Measurements from ENCODE around the gene EEF1A2. TPM values are rescaled to one million over a fixed set of nuclear protein-coding genes. Genes with fewer than 3 reads are reported as not detected.
A peak's percentile ranks its signal among the peaks of the same experiment; 100 is the strongest.

EEF1A2 gene
- total RNA-seq, 2 experiments from 2014 or later, result 0.26 TPM; not detected in 1

DNA sequence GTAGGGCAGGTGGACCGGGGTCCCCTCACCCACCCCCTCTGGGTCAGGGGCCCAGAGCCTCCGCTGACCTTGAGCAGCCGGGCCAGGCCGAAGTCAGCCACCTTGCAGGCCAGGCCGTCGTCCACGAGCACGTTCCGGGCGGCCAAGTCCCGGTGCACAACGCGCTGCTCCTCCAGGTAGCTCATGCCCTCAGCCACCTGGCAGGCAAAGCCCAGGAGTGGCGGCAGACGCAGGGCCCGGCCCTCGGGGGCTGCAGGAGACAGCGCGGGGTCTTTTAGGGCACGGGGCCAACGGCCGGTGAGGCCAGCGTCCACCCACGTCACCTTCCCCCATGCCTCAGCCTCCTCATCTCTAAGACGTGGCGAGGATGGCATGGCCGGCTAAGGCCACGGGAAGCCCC, 42.5 kb upstream of the EEF1A2 start:
- ATAC-seq (ENCODE audit: low read depth) (no peak), DNase-seq (no peak)

GRCh38 chr20:63540417-63541186, 41.7 kb upstream of the EEF1A2 start:
- POLR2A ChIA-PET, result no interaction called here
- no peak overlapping the region for H3K27ac Mint-ChIP-seq

More for the DNA sequence above, 42.5 kb upstream of the EEF1A2 start:
- Mint-ChIP-seq H3K4me1 (no peaks in the 10 kb centered on the region), H3K9me3 (no peaks in the 10 kb centered on the region), H3K4me3 (no peak overlapping the region), H3K27ac (no peak overlapping the region), H3K36me3 (no peaks in the 10 kb centered on the region), H3K27me3 (no peaks in the 10 kb centered on the region)
- POLR2A ChIA-PET, result interaction anchor here (1.4 kb wide), 1 partner anchor 11 kb away, joined by 6 read pairs; no protein-coding TSS in a partner anchor

DNA sequence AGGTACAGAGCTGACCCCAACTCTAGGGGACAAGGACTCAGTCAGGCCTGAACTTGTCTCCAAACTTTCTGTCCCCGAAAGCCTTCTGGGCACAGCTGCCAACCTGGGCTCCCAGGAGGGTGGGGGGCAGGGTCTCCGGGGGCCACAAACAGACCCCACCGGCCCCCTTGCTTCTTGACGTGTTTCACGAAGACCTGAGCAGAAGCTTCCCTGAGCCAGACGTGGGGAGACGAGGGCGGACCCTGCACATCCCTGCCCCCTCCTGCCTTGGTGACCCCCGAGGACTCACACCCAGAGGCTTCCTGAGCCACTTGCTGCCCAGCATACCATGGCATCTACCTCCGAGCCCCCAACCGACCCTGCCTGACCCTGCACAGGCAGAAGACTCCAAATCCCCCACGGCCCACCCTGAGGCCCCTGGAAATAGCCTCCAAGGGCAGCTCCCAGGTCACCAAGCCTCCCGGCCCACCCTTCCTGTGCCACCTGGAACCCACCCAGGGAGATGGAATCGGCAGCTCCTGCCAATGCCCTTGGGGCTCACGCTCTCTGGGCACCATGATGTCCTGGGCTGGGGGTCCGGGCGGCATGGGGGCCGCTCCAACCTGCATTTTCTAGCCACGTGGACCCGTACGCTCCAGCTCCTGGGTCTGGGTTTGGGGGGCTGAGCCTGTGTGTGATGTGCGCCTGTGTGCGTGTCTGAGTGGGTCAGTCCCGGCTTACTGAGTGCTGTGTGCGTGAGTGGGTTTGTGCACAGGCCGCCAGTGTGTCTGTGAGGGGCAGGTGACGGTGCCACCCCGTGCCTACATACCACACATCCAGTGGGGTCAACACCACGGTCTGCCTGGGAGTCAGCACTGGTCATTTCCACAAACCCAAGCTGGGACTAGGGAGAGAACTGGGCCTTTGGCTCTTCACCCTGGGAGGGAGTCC, 40.8 kb upstream of the EEF1A2 start:
- no peak overlapping the region for H3K27ac Mint-ChIP-seq
- H3K27me3 Mint-ChIP-seq, result no peaks in the 10 kb centered on the region
- ATAC-seq (ENCODE audit: low read depth), result no peak
- no peaks in the 10 kb centered on the region for H3K9me3 Mint-ChIP-seq
- H3K36me3 Mint-ChIP-seq, result no peaks in the 10 kb centered on the region
- H3K4me1 Mint-ChIP-seq, result no peaks in the 10 kb centered on the region
- DNase-seq, result no peak
- H3K4me3 Mint-ChIP-seq, result no peak overlapping the region
- POLR2A ChIA-PET, result interaction anchor here (0.5 to 2.8 kb wide), 4 partner anchors 14 to 102 kb away, joined by 3 to 13 read pairs (median 4); partner anchors contain the start of gene HELZ2

More at GRCh38 chr20:63540417-63541186, 41.7 kb upstream of the EEF1A2 start:
- Mint-ChIP-seq H3K4me1 (no peaks in the 10 kb centered on the region), H3K9me3 (no peaks in the 10 kb centered on the region), H3K36me3 (no peaks in the 10 kb centered on the region), H3K27me3 (no peaks in the 10 kb centered on the region), H3K4me3 (no peak overlapping the region)
- DNase-seq (no peak), ATAC-seq (ENCODE audit: low read depth) (no peak)

GRCh38 chr20:63539092-63539430, 40.2 kb upstream of the EEF1A2 start:
- H3K36me3 Mint-ChIP-seq, result no peaks in the 10 kb centered on the region
- POLR2A ChIA-PET, result interaction anchor here (0.5 to 3.7 kb wide), 6 partner anchors 14 to 103 kb away, joined by 3 to 18 read pairs (median 7); partner anchors contain the start of gene HELZ2
- H3K4me3 Mint-ChIP-seq, result no peak overlapping the region
- peak overlapping the region; percentile 64 for H3K27ac Mint-ChIP-seq
- no peaks in the 10 kb centered on the region for H3K9me3 Mint-ChIP-seq
- no peak for DNase-seq
- H3K4me1 Mint-ChIP-seq, result no peaks in the 10 kb centered on the region
- H3K27me3 Mint-ChIP-seq, result no peaks in the 10 kb centered on the region
- ATAC-seq (ENCODE audit: low read depth), result no peak

DNA sequence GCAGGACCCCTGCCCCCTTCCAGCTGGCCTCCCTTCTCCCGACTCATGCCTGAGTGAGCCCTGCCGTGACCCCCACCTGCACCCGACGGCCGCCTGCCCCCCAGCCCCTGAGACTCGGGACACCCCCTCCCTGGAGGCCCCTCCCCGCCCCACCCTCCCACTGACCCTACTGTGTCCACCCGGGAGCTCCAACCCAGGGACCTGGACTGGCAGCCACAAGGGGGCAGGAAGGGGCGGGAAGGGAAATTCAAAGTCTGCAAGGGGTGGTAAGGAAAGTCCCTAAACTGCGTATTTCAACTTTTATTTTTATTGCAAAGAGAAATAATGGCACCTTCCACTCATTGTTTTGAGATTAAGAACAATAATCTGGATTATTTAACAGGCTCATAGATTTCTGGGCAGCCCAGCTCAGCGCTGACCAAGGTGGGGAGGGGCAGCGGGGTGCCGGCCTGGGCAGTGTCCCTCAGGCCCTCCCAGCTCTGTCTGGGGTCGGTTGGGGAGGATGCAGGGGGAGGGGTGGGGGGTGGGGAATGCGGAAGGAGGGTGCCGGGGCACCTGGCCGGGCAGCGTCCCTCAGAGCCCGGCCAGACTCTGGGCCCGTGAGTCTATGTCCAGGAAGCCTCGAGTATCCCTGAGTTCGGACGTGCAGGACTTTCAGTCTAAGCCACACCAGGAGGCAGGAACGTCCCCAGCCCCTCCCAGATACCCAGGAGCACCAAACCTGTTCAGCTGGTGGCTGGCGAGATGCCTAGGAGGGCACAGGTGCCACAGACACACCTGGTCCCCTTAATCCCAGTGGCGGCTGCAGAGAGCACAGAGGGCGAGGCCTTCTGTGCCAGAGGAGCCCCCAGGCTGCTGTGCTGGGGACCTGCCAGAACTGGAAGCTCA, 39.6 kb upstream of the EEF1A2 start:
- Mint-ChIP-seq H3K27ac (peak overlapping the region; percentile 93), H3K36me3 (no peaks in the 10 kb centered on the region), H3K4me1 (no peaks in the 10 kb centered on the region), H3K4me3 (peak overlapping the region; percentile 76), H3K9me3 (no peaks in the 10 kb centered on the region), H3K27me3 (no peaks in the 10 kb centered on the region)
- DNase-seq, result no peak
- POLR2A ChIA-PET, result interaction anchor here (0.8 to 5.1 kb wide), 14 partner anchors 14 to 418 kb away, joined by 3 to 88 read pairs (median 6); partner anchors contain the start of genes ARFRP1, GMEB2, HELZ2 and LIME1
- no peak for ATAC-seq (ENCODE audit: low read depth)

DNA sequence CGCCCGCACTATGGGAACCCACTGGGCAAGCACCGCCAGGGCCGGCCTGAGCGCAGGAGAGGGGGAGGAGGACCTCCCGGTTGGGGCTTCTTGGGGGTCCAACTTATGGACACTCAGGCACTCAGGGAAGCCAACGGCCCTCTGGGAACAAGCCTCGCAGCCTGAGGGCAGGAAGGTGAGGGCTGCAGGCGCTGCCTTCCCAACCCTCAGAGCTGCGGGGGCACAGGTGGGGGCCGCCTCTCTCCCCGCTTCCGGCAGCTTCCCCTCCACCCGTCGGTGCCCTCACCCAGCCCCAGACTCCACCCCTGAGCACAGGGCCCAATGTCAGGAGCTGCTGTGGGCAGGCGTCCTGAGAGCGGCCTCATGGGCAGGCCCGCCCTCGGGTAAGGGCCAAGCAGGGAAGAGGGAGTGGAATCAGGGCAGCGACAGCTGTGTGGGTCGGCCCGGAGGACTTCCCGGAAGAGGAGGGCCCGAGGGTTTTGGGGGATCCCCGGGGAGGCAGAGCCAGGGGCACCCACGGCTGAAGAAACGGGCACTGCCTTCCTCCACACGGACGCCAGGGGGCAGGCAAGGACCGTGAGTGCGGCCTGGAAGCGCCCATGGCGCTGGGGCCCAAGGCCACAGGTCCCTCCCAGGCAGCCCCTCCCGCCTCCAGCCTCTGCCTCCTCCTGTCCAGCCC, 38.8 kb upstream of the EEF1A2 start:
- POLR2A ChIA-PET, result interaction anchor here (0.5 to 5.1 kb wide), 16 partner anchors 15 to 464 kb away, joined by 3 to 88 read pairs (median 6); partner anchors contain the start of genes ARFRP1, GMEB2, HELZ2 and LIME1
- ATAC-seq (ENCODE audit: low read depth), result peak; percentile 96

GRCh38 chr20:63536997-63537524, 38.2 kb upstream of the EEF1A2 start, which contains the start of gene PTK6:
Gene PTK6 (minus strand): TSS chr20:63537376. CDS start chr20:63537314, 62 bp downstream.
- POLR2A ChIA-PET, result interaction anchor here (0.5 to 5.1 kb wide), 15 partner anchors 15 to 583 kb away, joined by 3 to 88 read pairs (median 6); partner anchors contain the start of genes ARFRP1, GMEB2, HELZ2 and PPDPF
- H3K4me3 Mint-ChIP-seq, result peak within 1 kb of the TSS; percentile 76
- no peaks in the 10 kb centered on the region for H3K36me3 Mint-ChIP-seq
- H3K27me3 Mint-ChIP-seq, result no peaks in the 10 kb centered on the region
- H3K4me1 Mint-ChIP-seq, result no peaks in the 10 kb centered on the region
- no peak for ATAC-seq (ENCODE audit: low read depth)
- H3K9me3 Mint-ChIP-seq, result no peaks in the 10 kb centered on the region
- no peak for DNase-seq
- H3K27ac Mint-ChIP-seq, result peak within 1 kb of the TSS; percentile 93

More for the DNA sequence above, 38.8 kb upstream of the EEF1A2 start:
- Mint-ChIP-seq H3K4me3 (peak overlapping the region; percentile 76), H3K27ac (peak overlapping the region; percentile 93), H3K4me1 (no peaks in the 10 kb centered on the region), H3K27me3 (no peaks in the 10 kb centered on the region), H3K36me3 (no peaks in the 10 kb centered on the region), H3K9me3 (no peaks in the 10 kb centered on the region)
- peak; percentile 96 for DNase-seq

DNA sequence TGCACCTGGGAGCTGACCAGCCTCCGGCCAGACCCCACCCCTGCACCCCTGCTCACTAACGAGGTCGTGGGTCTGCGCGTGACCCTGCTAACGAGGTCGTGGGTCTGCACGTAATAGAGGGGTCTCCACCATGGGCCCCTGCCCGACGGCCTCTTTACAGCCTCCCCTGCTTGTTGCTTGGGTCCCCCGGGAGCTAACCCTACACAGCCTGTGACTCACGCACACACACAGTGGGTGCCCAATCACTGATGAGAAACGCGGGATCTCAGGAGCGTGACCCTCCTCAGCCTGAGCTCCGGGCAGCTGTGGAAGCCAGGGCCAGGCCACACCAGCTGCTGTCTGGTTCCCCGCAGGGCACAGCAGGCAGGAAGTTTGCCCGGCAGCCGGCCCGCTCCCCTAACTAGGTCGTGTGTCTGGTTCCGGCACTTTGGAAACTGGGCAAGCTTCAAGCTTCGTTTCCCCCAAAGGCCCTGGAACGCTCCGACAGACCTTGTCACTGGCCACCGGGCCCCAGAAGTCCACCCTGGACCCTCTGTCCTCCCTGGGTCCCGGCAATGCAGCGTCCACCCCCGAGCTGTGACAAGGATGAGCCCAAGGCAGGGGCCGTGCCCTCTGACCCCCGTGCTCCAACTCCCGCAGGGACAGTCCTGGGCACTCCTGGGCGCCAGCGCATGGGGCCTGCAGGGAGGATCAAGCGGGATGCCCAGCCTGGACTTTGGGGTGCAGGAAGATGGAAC, 37.5 kb upstream of the EEF1A2 start:
- DNase-seq, result peak; percentile 33

GRCh38 chr20:63534831-63535651, 36.2 kb upstream of the EEF1A2 start:
- Mint-ChIP-seq H3K27ac (no peak overlapping the region), H3K4me3 (no peak overlapping the region), H3K9me3 (no peaks in the 10 kb centered on the region), H3K4me1 (no peaks in the 10 kb centered on the region), H3K36me3 (no peaks in the 10 kb centered on the region), H3K27me3 (no peaks in the 10 kb centered on the region)
- ATAC-seq (ENCODE audit: low read depth) (no peak), DNase-seq (peak; percentile 42)
- POLR2A ChIA-PET, result interaction anchor here (3.7 to 5.1 kb wide), 2 partner anchors 13 to 18 kb away, joined by 18 to 88 read pairs; partner anchors contain the start of gene PPDPF

More for the DNA sequence above, 37.5 kb upstream of the EEF1A2 start:
- Mint-ChIP-seq H3K27ac (peak overlapping the region; percentile 93), H3K4me3 (no peak overlapping the region), H3K9me3 (no peaks in the 10 kb centered on the region), H3K36me3 (no peaks in the 10 kb centered on the region), H3K27me3 (no peaks in the 10 kb centered on the region), H3K4me1 (no peaks in the 10 kb centered on the region)
- ATAC-seq (ENCODE audit: low read depth), result no peak
- POLR2A ChIA-PET, result interaction anchor here (0.6 to 5.1 kb wide), 6 partner anchors 14 to 584 kb away, joined by 4 to 88 read pairs (median 8); partner anchors contain the start of genes ARFRP1, PPDPF, RTEL1 and TPD52L2

- H3K4me3 Mint-ChIP-seq, result no peak overlapping the region
- H3K27ac Mint-ChIP-seq, result no peak overlapping the region
- no peaks in the 10 kb centered on the region for H3K27me3 Mint-ChIP-seq
- H3K9me3 Mint-ChIP-seq, result no peaks in the 10 kb centered on the region
- H3K4me1 Mint-ChIP-seq, result no peaks in the 10 kb centered on the region
- POLR2A ChIA-PET, result interaction anchor here (5.1 kb wide), 1 partner anchor 12 kb away, joined by 88 read pairs; the partner anchor contains the start of gene PPDPF
- DNase-seq, result no peak
- no peak for ATAC-seq (ENCODE audit: low read depth)
- H3K36me3 Mint-ChIP-seq, result no peaks in the 10 kb centered on the region
These were observed 35.5 kb upstream of the EEF1A2 start for GRCh38 chr20:63534427-63534830.

Measured in activated naive CD8-positive, alpha-beta T cell treated with anti-CD3 and anti-CD28 coated beads, Interleukin-2, amount 10 ng/mL, durations not matched to agents 7 days and 5 days (primary cell).